Loucy (cell line): ENCODE measurements around the gene TLDC2.

Experiments used
- H2AFZ ChIP-seq: fragments of 200-600 bp; sonication (generic); 2 replicates; pipeline ENCODE4 v1.6.0; 2016; ENCODE audit warnings: antibody characterized with exemption, mild to moderate bottlenecking, low read length, moderate library complexity
- H3F3A ChIP-seq: fragments of 200-600 bp; 2 replicates; pipeline ENCODE4 v1.6.0; 2016; ENCODE audit warnings: antibody characterized with exemption, low read depth, mild to moderate bottlenecking
- H3K27me3 ChIP-seq: fragments of 200-600 bp; sonication (generic); 2 replicates; pipeline ENCODE4 v1.6.1; 2014; ENCODE audit warnings: low read length, mild to moderate bottlenecking; ENCODE audit not compliant: insufficient read depth, poor library complexity, severe bottlenecking
- H3K36me3 ChIP-seq: fragments of 200-600 bp; sonication (generic); 2 replicates; pipeline ENCODE4 v1.6.1; 2016; ENCODE audit warnings: low read length; ENCODE audit not compliant: insufficient read depth
- H3K4me1 ChIP-seq: fragments of 200-600 bp; sonication (generic); 2 replicates; pipeline ENCODE4 v1.5.1; 2014; ENCODE audit warnings: low read length, mild to moderate bottlenecking; ENCODE audit not compliant: insufficient read depth, poor library complexity, severe bottlenecking
- H3K4me2 ChIP-seq: fragments of 200-600 bp; sonication (generic); 2 replicates; pipeline ENCODE4 v1.6.0; 2014; ENCODE audit warnings: antibody characterized with exemption, low read length, low read depth, mild to moderate bottlenecking; ENCODE audit not compliant: poor library complexity, severe bottlenecking
- H3K4me3 ChIP-seq: fragments of 200-600 bp; sonication (generic); 2 replicates; pipeline ENCODE4 v1.5.1; 2014; ENCODE audit warnings: low read length, mild to moderate bottlenecking, mixed read lengths; ENCODE audit not compliant: poor library complexity, severe bottlenecking
- H3K79me2 ChIP-seq: fragments of 200-600 bp; sonication (generic); 2 replicates; pipeline ENCODE4 v1.6.1; 2014; ENCODE audit warnings: low read length; ENCODE audit not compliant: insufficient read depth
- H3K9ac ChIP-seq: fragments of 200-600 bp; sonication (generic); 2 replicates; pipeline ENCODE4 v1.6.0; 2014; ENCODE audit warnings: mild to moderate bottlenecking, low read depth, low read length, moderate library complexity; ENCODE audit not compliant: poor library complexity, severe bottlenecking
- H3K9me2 ChIP-seq: fragments of 200-600 bp; sonication (generic); replicated peaks from 2 replicates; pipeline ENCODE4 v1.6.1; 2016; ENCODE audit warnings: low read depth, low read length, mixed read lengths
- H3K9me3 ChIP-seq: fragments of 200-600 bp; sonication (generic); 2 replicates; pipeline ENCODE4 v1.6.1; 2014; ENCODE audit warnings: mild to moderate bottlenecking, antibody characterized with exemption, low read length, low read depth; ENCODE audit not compliant: insufficient read depth
- H4K20me1 ChIP-seq: fragments of 200-600 bp; sonication (generic); 2 replicates; pipeline ENCODE4 v1.6.0; 2014; ENCODE audit warnings: antibody characterized with exemption, low read length, mild to moderate bottlenecking; ENCODE audit not compliant: insufficient read depth, poor library complexity, severe bottlenecking
- CTCF ChIP-seq: fragments of 200-600 bp; sonication (generic); conservative IDR thresholded peaks from 2 replicates; pipeline ENCODE4 v1.5.1; 2014; ENCODE audit warnings: mild to moderate bottlenecking, antibody characterized with exemption, low read length
- EZH2phosphoT487 ChIP-seq: fragments of 200-600 bp; IDR thresholded peaks from 2 replicates; pipeline ENCODE4 v1.6.1; 2018; ENCODE audit warnings: antibody characterized with exemption, mild to moderate bottlenecking, moderate library complexity, borderline replicate concordance

TLDC2 gene

GRCh38 chr20:36847710-36848040, 28.3 kb upstream of the TLDC2 start:
- TF ChIP-seq EZH2phosphoT487 (no peak), CTCF (no peak)
- Histone ChIP-seq H3K79me2 (no peaks in the 10 kb centered on the region; the same call in 1 of the 2 replicates), H3K27me3 (no peaks in the 10 kb centered on the region), H3K9ac (no peak overlapping the region), H3K36me3 (no peaks in the 10 kb centered on the region), H3K4me2 (no peak overlapping the region), H4K20me1 (no peaks in the 10 kb centered on the region), H3K9me2 (no peaks in the 10 kb centered on the region), H2AFZ (no peak overlapping the region), H3F3A (no peaks in the 10 kb centered on the region), H3K4me1 (peaks cover 11% of the 10 kb centered on the region), H3K9me3 (no peaks in the 10 kb centered on the region), H3K4me3 (no peak overlapping the region)

GRCh38 chr20:36848078-36848660, 27.8 kb upstream of the TLDC2 start:
- Histone ChIP-seq H3K36me3 (no peaks in the 10 kb centered on the region), H3K79me2 (no peaks in the 10 kb centered on the region; the same call in 1 of the 2 replicates), H3K4me2 (no peak overlapping the region), H3K4me1 (peaks cover 6% of the 10 kb centered on the region), H3F3A (no peaks in the 10 kb centered on the region), H2AFZ (no peak overlapping the region), H3K9me3 (no peaks in the 10 kb centered on the region), H3K9ac (no peak overlapping the region), H3K4me3 (no peak overlapping the region), H3K27me3 (no peaks in the 10 kb centered on the region), H4K20me1 (no peaks in the 10 kb centered on the region), H3K9me2 (no peaks in the 10 kb centered on the region)
- TF ChIP-seq EZH2phosphoT487 (no peak), CTCF (no peak)

- no peaks in the 10 kb centered on the region for H3F3A ChIP-seq
- H3K9ac ChIP-seq = no peak overlapping the region
- H3K4me3 ChIP-seq = no peak overlapping the region
- no peak overlapping the region for H3K4me2 ChIP-seq
- H3K27me3 ChIP-seq = no peaks in the 10 kb centered on the region
- peaks cover 1% of the 10 kb centered on the region for H3K4me1 ChIP-seq
- no peaks in the 10 kb centered on the region for H4K20me1 ChIP-seq
- no peaks in the 10 kb centered on the region for H3K9me2 ChIP-seq
- no peak overlapping the region for H2AFZ ChIP-seq
- no peak for TF ChIP-seq EZH2phosphoT487
- no peak for TF ChIP-seq CTCF
- no peaks in the 10 kb centered on the region for H3K36me3 ChIP-seq
- H3K79me2 ChIP-seq = no peaks in the 10 kb centered on the region; the same call in 1 of the 2 replicates
- no peaks in the 10 kb centered on the region for H3K9me3 ChIP-seq
These were observed 27.3 kb upstream of the TLDC2 start for GRCh38 chr20:36848677-36849076.
